Duodenal mucosa (tissue), 2 donors: ENCODE measurements around the gene RIT2.

ENCODE experiments used
- H3K27ac ChIP-seq: one replicate; pipeline ENCODE4 v1.7.0; 2013; ENCODE audit warnings: low read depth, low read length
- H3K27me3 ChIP-seq, 2 donors: one replicate each; pipeline ENCODE4 v1.7.0; 2013; ENCODE audit warnings: low read length in 2 of 2, control low read depth in 1 of 2; ENCODE audit not compliant: insufficient read depth in 2 of 2, control insufficient read depth in 1 of 2
- H3K36me3 ChIP-seq, 2 donors: one replicate each; pipeline ENCODE4 v1.7.0; 2013; ENCODE audit warnings: low read length in 2 of 2, control low read depth in 1 of 2; ENCODE audit not compliant: insufficient read depth in 2 of 2, control insufficient read depth in 1 of 2
- H3K4me1 ChIP-seq, 2 donors: one replicate each; pipeline ENCODE4 v1.7.0; 2013; ENCODE audit warnings: low read length in 2 of 2, control low read depth in 1 of 2; ENCODE audit not compliant: insufficient read depth in 2 of 2, control insufficient read depth in 1 of 2
- H3K4me3 ChIP-seq, 2 donors: one replicate each; pipeline ENCODE4 v1.7.0; 2013; ENCODE audit warnings: low read length in 2 of 2, low read depth in 1 of 2
- H3K9ac ChIP-seq, 2 donors: one replicate each; pipeline ENCODE4 v1.7.0; 2013; ENCODE audit warnings: low read length in 2 of 2, low read depth in 1 of 2
- H3K9me3 ChIP-seq, 2 donors: one replicate each; pipeline ENCODE4 v1.7.0; 2013; ENCODE audit warnings: low read length in 2 of 2, control low read depth in 1 of 2; ENCODE audit not compliant: control insufficient read depth in 1 of 2

RIT2 gene

GRCh38 chr18:42792731-42793130 is 322.8 kb downstream of the RIT2 start:
- no peaks in the 10 kb centered on the region for H3K9me3 ChIP-seq
- H3K27ac ChIP-seq, result no peak overlapping the region
- no peak overlapping the region for H3K4me3 ChIP-seq
- H3K9ac ChIP-seq, result no peak overlapping the region
- no peaks in the 10 kb centered on the region for H3K36me3 ChIP-seq
- H3K27me3 ChIP-seq, result no peaks in the 10 kb centered on the region
- H3K4me1 ChIP-seq, result no peaks in the 10 kb centered on the region

- no peak overlapping the region for H3K9ac ChIP-seq
Measured at GRCh38 chr18:42784632-42785031, 330.9 kb downstream of the RIT2 start.

GRCh38 chr18:42782929-42783328 is 332.6 kb downstream of the RIT2 start:
- H3K27ac ChIP-seq, result no peak overlapping the region
- no peaks in the 10 kb centered on the region for H3K27me3 ChIP-seq
- no peaks in the 10 kb centered on the region for H3K9me3 ChIP-seq
- no peaks in the 10 kb centered on the region for H3K4me1 ChIP-seq
- no peak overlapping the region for H3K9ac ChIP-seq
- no peaks in the 10 kb centered on the region for H3K36me3 ChIP-seq
- H3K4me3 ChIP-seq, result no peak overlapping the region

More at GRCh38 chr18:42784632-42785031, 330.9 kb downstream of the RIT2 start:
- Histone ChIP-seq H3K4me1 (no peaks in the 10 kb centered on the region), H3K27me3 (no peaks in the 10 kb centered on the region), H3K4me3 (no peak overlapping the region), H3K36me3 (no peaks in the 10 kb centered on the region), H3K9me3 (no peaks in the 10 kb centered on the region), H3K27ac (no peak overlapping the region)

- Histone ChIP-seq H3K9me3 (no peaks in the 10 kb centered on the region), H3K27me3 (no peaks in the 10 kb centered on the region), H3K36me3 (no peaks in the 10 kb centered on the region)
Measured at GRCh38 chr18:42781298-42781815, 334.1 kb downstream of the RIT2 start.

GRCh38 chr18:42780171-42780570 is 335.3 kb downstream of the RIT2 start:
- no peak overlapping the region for H3K4me3 ChIP-seq
- no peaks in the 10 kb centered on the region for H3K36me3 ChIP-seq
- no peaks in the 10 kb centered on the region for H3K4me1 ChIP-seq
- no peak overlapping the region for H3K9ac ChIP-seq
- H3K27me3 ChIP-seq, result no peaks in the 10 kb centered on the region
- H3K9me3 ChIP-seq, result no peaks in the 10 kb centered on the region
- H3K27ac ChIP-seq, result no peak overlapping the region

More at GRCh38 chr18:42781298-42781815, 334.1 kb downstream of the RIT2 start:
- Histone ChIP-seq H3K4me3 (no peak overlapping the region), H3K4me1 (no peaks in the 10 kb centered on the region), H3K27ac (no peak overlapping the region), H3K9ac (no peak overlapping the region)

- no peaks in the 10 kb centered on the region for H3K36me3 ChIP-seq
- H3K27ac ChIP-seq, result no peak overlapping the region
- H3K4me1 ChIP-seq, result no peaks in the 10 kb centered on the region
- H3K27me3 ChIP-seq, result no peaks in the 10 kb centered on the region
- no peaks in the 10 kb centered on the region for H3K9me3 ChIP-seq
- H3K4me3 ChIP-seq, result no peak overlapping the region
- H3K9ac ChIP-seq, result no peak overlapping the region
Measured at GRCh38 chr18:42778445-42779042, 336.9 kb downstream of the RIT2 start.

GRCh38 chr18:42778024-42778423 is 337.5 kb downstream of the RIT2 start:
- no peak overlapping the region for H3K9ac ChIP-seq
- H3K27ac ChIP-seq, result no peak overlapping the region
- no peaks in the 10 kb centered on the region for H3K27me3 ChIP-seq
- H3K4me3 ChIP-seq, result no peak overlapping the region
- H3K9me3 ChIP-seq, result no peaks in the 10 kb centered on the region
- no peaks in the 10 kb centered on the region for H3K36me3 ChIP-seq
- H3K4me1 ChIP-seq, result no peaks in the 10 kb centered on the region

- H3K27ac ChIP-seq, result no peak overlapping the region
- no peaks in the 10 kb centered on the region for H3K36me3 ChIP-seq
- H3K9me3 ChIP-seq, result no peaks in the 10 kb centered on the region
- H3K27me3 ChIP-seq, result no peaks in the 10 kb centered on the region
- H3K4me3 ChIP-seq, result no peak overlapping the region
- no peaks in the 10 kb centered on the region for H3K4me1 ChIP-seq
- H3K9ac ChIP-seq, result no peak overlapping the region
Measured at GRCh38 chr18:42773870-42774269, 341.6 kb downstream of the RIT2 start.

- Histone ChIP-seq H3K4me3 (no peak overlapping the region), H3K36me3 (no peaks in the 10 kb centered on the region), H3K9me3 (no peaks in the 10 kb centered on the region), H3K4me1 (no peaks in the 10 kb centered on the region), H3K9ac (no peak overlapping the region), H3K27ac (no peak overlapping the region), H3K27me3 (no peaks in the 10 kb centered on the region)
Measured at GRCh38 chr18:42771936-42772335, 343.5 kb downstream of the RIT2 start.

GRCh38 chr18:42765302-42765701 is 350.2 kb downstream of the RIT2 start:
- no peaks in the 10 kb centered on the region for H3K9me3 ChIP-seq
- H3K4me1 ChIP-seq, result no peaks in the 10 kb centered on the region
- H3K27me3 ChIP-seq, result no peaks in the 10 kb centered on the region
- no peak overlapping the region for H3K4me3 ChIP-seq
- H3K9ac ChIP-seq, result no peak overlapping the region
- H3K36me3 ChIP-seq, result no peaks in the 10 kb centered on the region
- no peak overlapping the region for H3K27ac ChIP-seq
